HCT116 (cell line): ENCODE results near the gene APP.

Experiments
- CTCF ChIP-seq, 3 experiments: fragments of 200-600 bp in 1 of 3; sonication (generic) in 1 of 3; IDR thresholded peaks in 2 of 3; conservative IDR thresholded peaks in 1 of 3; 2 replicates each; pipeline ENCODE4 v1.5.1; 2012 to 2017; ENCODE audit warnings: low read depth in 2 of 3, low read length in 2 of 3, antibody characterized with exemption in 1 of 3, borderline replicate concordance in 1 of 3, control low read depth in 1 of 3, mild to moderate bottlenecking in 1 of 3, mixed read lengths in 1 of 3, mixed run types in 1 of 3, moderate library complexity in 1 of 3; ENCODE audit not compliant: insufficient read depth in 1 of 3
- EZH2 ChIP-seq: fragments of 200-600 bp; sonication (generic); IDR thresholded peaks from 2 replicates; pipeline ENCODE4 v1.6.1; 2017; ENCODE audit warnings: antibody characterized with exemption, mixed run types
- FOSL1 ChIP-seq: IDR thresholded peaks from 2 replicates; pipeline ENCODE4 v1.6.1; 2012; ENCODE audit warnings: low read depth
- POLR2AphosphoS5 ChIP-seq: IDR thresholded peaks from 2 replicates; pipeline ENCODE4 v1.6.1; 2011; ENCODE audit warnings: mild to moderate bottlenecking, low read depth, low read length, moderate library complexity
- SP1 ChIP-seq: IDR thresholded peaks from 2 replicates; pipeline ENCODE4 v1.6.1; 2012; ENCODE audit warnings: low read depth
- ZNF274 ChIP-seq: fragments of 200-500 bp; sonication (Bioruptor generic); IDR thresholded peaks from 2 replicates; pipeline ENCODE4 v1.6.1; 2014; ENCODE audit warnings: mild to moderate bottlenecking, low read depth, low read length, inconsistent platforms
- TF ChIP-seq, protein P1 (sequence below): IDR thresholded peaks from 2 replicates; pipeline ENCODE4 v1.6.1; 2012

DNA sequence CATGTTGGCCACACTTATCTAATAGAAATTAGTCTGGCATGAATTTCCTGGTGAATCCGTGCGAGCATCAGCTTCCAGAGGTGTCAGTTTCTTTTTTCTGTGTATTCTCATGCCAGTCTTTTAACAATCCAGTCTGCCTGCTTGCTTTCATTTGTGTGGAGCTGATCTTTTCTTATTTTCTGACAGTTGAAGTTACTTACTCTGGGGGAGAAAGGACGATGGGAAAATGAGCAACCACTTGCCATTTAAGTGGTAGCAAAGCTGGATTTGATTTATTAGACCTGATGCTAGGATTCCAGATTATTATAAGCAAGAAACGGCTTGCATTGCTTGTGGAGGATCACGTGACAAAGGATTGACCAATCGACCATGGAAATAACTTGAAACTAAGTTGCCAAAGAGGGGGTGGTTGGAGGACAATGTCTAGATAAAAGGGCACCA lies 24.3 kb upstream of the APP start:
- TF ChIP-seq POLR2AphosphoS5 (no peak), CTCF (IDR thresholded peaks at IDR 0.05 in 2 of 3, conservative IDR thresholded peaks at IDR 0.05 in 1 of 3; ENCODE audit: borderline replicate concordance in 1 of 3, insufficient read depth in 1 of 3, low read depth in 2 of 3, low read length in 2 of 3) (no peak), EZH2 (no peak), ZNF274 (no peak), FOSL1 (no peak), SP1 (no peak)
- TF ChIP-seq, protein P1, sequence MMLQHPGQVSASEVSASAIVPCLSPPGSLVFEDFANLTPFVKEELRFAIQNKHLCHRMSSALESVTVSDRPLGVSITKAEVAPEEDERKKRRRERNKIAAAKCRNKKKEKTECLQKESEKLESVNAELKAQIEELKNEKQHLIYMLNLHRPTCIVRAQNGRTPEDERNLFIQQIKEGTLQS: no peak
